ENCODE measurements around the gene CACNA2D2.

DNA sequence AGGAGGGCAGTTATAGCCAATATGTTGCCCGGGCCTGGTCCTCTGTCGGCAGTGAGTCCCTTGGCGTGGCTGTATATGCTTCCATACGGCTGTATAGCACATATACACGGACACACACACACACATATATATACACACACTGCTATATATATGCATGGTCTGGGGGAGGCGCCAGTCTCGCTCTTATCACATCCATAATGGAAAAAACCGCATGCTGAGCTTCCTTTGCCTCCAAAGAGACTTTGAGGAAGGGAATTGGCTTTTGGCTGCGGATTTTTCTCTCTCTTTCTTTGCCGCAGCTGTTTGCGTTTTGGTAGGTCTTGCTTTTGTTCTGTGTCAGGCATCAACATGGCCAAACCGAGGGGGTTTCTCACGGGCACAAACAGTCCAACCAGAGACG lies 132.8 kb downstream of the CACNA2D2 start:
- TF ChIP-seq, protein P1, sequence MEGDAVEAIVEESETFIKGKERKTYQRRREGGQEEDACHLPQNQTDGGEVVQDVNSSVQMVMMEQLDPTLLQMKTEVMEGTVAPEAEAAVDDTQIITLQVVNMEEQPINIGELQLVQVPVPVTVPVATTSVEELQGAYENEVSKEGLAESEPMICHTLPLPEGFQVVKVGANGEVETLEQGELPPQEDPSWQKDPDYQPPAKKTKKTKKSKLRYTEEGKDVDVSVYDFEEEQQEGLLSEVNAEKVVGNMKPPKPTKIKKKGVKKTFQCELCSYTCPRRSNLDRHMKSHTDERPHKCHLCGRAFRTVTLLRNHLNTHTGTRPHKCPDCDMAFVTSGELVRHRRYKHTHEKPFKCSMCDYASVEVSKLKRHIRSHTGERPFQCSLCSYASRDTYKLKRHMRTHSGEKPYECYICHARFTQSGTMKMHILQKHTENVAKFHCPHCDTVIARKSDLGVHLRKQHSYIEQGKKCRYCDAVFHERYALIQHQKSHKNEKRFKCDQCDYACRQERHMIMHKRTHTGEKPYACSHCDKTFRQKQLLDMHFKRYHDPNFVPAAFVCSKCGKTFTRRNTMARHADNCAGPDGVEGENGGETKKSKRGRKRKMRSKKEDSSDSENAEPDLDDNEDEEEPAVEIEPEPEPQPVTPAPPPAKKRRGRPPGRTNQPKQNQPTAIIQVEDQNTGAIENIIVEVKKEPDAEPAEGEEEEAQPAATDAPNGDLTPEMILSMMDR (IDR thresholded peaks at IDR 0.05; ENCODE audit: poor library complexity) = peak; percentile 40
- TF ChIP-seq EZH2 (IDR thresholded peaks at IDR 0.05; ENCODE audit: borderline replicate concordance) = no peak
- no peak for TF ChIP-seq EZH2phosphoT487 (IDR thresholded peaks at IDR 0.05; ENCODE audit: low read depth, severe bottlenecking, unreplicated experiment)
